ENCODE data around the gene ABCA6. TPM values are rescaled to one million over a fixed set of nuclear protein-coding genes. Genes with fewer than 3 reads are reported as not detected.

The ABCA6 gene
- total and polyA plus RNA-seq, 10 of the 15 experiments (the other 5 are each of a cell fraction or from before 2014, with no cell fraction given), result 6.8 to 36.9 (median 12.6) TPM

- TF ChIP-seq, protein P1, sequence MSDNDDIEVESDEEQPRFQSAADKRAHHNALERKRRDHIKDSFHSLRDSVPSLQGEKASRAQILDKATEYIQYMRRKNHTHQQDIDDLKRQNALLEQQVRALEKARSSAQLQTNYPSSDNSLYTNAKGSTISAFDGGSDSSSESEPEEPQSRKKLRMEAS (IDR thresholded peaks at IDR 0.05; ENCODE audit: low read depth, low read length), result no peak
- TF ChIP-seq BMI1 (IDR thresholded peaks at IDR 0.05; ENCODE audit: borderline replicate concordance), result no peak
These were observed 33.5 kb upstream of the ABCA6 start (continued) for GRCh38 chr17:69175262-69175624.

GRCh38 chr17:69173118-69173517 is 31.4 kb upstream of the ABCA6 start:
- Histone ChIP-seq H3K27me3 (replicated peaks in 1 of 2; ENCODE audit: control insufficient read depth in 2 of 2, insufficient read depth in 2 of 2, low read length in 1 of 2) (no peaks in the 10 kb centered on the region), H3K36me3 (ENCODE audit: control insufficient read depth in 2 of 2, insufficient read depth in 2 of 2, low read length in 1 of 2) (no peaks in the 10 kb centered on the region), H3K4me2 (ENCODE audit: control insufficient read depth, insufficient read depth) (no peak overlapping the region), H3K4me1 (ENCODE audit: control insufficient read depth, insufficient read depth, low read length) (no peaks in the 10 kb centered on the region), H3K27ac (ENCODE audit: control insufficient read depth, insufficient read depth) (no peak overlapping the region), H3K79me2 (ENCODE audit: control insufficient read depth, insufficient read depth, low read length) (no peaks in the 10 kb centered on the region), H3K4me3 (no peak overlapping the region), H2AFZ (ENCODE audit: control insufficient read depth, low read depth, low read length) (no peak overlapping the region), H4K20me1 (ENCODE audit: control insufficient read depth, insufficient read depth) (no peaks in the 10 kb centered on the region), H3K9ac (ENCODE audit: control insufficient read depth, insufficient read depth, low read length) (no peak overlapping the region), H3K9me3 (replicated peaks; ENCODE audit: control insufficient read depth, insufficient read depth, low read length) (no peaks in the 10 kb centered on the region)
- FAIRE-seq (peak; percentile 23), ATAC-seq (no peak), DNase-seq (ENCODE audit: low read depth, low spot score) (no peak)
- intact Hi-C loops (cut with micrococcal nuclease; ENCODE audit: unreplicated experiment), result no loop called here
- ChIA-PET CTCF (no interaction called here), POLR2A (no interaction called here), RAD21 (ENCODE audit: unreplicated experiment) (interaction anchor here (1.3 kb wide), 1 partner anchor 55 kb away, joined by 4 read pairs; no protein-coding TSS in a partner anchor), SMC1A (ENCODE audit: uncharacterized antibody, unreplicated experiment) (interaction anchor here (0.7 to 2.8 kb wide), 2 partner anchors 8 to 52 kb away, joined by 3 to 12 read pairs; no protein-coding TSS in a partner anchor)
- in situ Hi-C loops (cut with MboI), result no loop called here
- WGBS (ENCODE audit: insufficient coverage, insufficient replicate concordance, low lambda C conversion rate, missing lambda C conversion rate), result 50% methylated on average over 2 of the region's 2 CpGs
- no TSS peak for BruUV-seq (replicated peaks)
- TF ChIP-seq MEF2A (IDR thresholded peaks at IDR 0.05; ENCODE audit: insufficient read depth, low read depth, low read length) (no peak), IRF5 (IDR thresholded peaks at IDR 0.05; ENCODE audit: borderline replicate concordance) (no peak), PRDM15 (CRISPR knock-in tag; IDR thresholded peaks at IDR 0.05) (no peak), POLR2AphosphoS5 (IDR thresholded peaks at IDR 0.05; ENCODE audit: low read length) (no peak), POU2F2 (IDR thresholded peaks at IDR 0.05; ENCODE audit: borderline replicate concordance, low read depth, low read length) (no peak), KLF5 (IDR thresholded peaks at IDR 0.05; ENCODE audit: partially characterized antibody) (no peak), HCFC1 (IDR thresholded peaks at IDR 0.05; ENCODE audit: low read length) (no peak), JUNB (IDR thresholded peaks at IDR 0.05) (no peak), MTA3 (IDR thresholded peaks at IDR 0.05; ENCODE audit: borderline replicate concordance, low read length) (no peak), FOXM1 (IDR thresholded peaks at IDR 0.05; ENCODE audit: low read depth, low read length) (no peak), MTA2 (IDR thresholded peaks at IDR 0.05; ENCODE audit: low read depth) (no peak)
- TF ChIP-seq, protein P2, sequence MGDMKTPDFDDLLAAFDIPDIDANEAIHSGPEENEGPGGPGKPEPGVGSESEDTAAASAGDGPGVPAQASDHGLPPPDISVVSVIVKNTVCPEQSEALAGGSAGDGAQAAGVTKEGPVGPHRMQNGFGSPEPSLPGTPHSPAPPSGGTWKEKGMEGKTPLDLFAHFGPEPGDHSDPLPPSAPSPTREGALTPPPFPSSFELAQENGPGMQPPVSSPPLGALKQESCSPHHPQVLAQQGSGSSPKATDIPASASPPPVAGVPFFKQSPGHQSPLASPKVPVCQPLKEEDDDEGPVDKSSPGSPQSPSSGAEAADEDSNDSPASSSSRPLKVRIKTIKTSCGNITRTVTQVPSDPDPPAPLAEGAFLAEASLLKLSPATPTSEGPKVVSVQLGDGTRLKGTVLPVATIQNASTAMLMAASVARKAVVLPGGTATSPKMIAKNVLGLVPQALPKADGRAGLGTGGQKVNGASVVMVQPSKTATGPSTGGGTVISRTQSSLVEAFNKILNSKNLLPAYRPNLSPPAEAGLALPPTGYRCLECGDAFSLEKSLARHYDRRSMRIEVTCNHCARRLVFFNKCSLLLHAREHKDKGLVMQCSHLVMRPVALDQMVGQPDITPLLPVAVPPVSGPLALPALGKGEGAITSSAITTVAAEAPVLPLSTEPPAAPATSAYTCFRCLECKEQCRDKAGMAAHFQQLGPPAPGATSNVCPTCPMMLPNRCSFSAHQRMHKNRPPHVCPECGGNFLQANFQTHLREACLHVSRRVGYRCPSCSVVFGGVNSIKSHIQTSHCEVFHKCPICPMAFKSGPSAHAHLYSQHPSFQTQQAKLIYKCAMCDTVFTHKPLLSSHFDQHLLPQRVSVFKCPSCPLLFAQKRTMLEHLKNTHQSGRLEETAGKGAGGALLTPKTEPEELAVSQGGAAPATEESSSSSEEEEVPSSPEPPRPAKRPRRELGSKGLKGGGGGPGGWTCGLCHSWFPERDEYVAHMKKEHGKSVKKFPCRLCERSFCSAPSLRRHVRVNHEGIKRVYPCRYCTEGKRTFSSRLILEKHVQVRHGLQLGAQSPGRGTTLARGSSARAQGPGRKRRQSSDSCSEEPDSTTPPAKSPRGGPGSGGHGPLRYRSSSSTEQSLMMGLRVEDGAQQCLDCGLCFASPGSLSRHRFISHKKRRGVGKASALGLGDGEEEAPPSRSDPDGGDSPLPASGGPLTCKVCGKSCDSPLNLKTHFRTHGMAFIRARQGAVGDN (IDR thresholded peaks at IDR 0.05), result no peak
